HG02981 (cell line): ENCODE results near the gene FAM114A2.

Experiments
- ATAC-seq: cut with Tn5 transposase; IDR thresholded peaks from one replicate; pipeline ENCODE4 v1.9.1; 2021; ENCODE audit warnings: mild to moderate bottlenecking, moderate library complexity; ENCODE audit not compliant: unreplicated experiment

The FAM114A2 gene

DNA sequence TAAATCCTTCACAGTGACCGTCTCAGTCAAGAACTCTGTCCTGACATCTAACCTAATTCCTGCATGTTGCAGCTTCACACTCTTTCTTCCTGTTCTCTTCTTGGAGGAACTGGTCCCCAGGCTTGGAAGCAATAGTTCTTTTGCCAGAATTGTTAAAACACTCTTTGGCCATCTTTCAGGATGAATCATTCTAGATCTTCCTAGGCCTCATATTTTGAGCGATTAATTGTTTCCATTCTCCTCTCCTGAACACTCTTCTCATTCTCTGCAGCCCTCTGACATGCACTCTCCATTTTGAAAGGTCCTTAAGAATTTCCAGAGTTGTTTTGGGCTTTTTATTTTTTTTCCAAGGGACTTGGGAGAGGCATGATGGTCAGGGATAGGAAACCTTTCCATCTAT lies 85.8 kb downstream of the FAM114A2 start:
- ATAC-seq = no peak

DNA sequence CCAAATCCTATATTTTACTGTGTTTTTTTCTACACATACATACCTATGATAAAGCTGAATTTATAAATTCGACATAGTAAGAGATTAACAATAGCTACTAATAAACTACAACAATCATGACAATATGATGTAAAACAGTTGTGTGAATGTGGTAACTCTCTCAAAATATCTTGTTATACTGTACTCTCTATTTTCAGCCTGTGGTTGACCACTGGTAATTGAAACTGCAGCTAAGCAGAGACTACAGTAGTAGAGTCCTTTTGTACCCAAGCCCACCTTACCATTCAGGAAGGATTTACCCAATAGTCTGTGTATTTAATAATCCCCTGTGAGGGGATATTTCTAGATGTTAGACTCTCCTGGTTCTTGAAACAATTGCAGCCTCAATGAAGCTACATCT lies 86.7 kb downstream of the FAM114A2 start:
- ATAC-seq = no peak

DNA sequence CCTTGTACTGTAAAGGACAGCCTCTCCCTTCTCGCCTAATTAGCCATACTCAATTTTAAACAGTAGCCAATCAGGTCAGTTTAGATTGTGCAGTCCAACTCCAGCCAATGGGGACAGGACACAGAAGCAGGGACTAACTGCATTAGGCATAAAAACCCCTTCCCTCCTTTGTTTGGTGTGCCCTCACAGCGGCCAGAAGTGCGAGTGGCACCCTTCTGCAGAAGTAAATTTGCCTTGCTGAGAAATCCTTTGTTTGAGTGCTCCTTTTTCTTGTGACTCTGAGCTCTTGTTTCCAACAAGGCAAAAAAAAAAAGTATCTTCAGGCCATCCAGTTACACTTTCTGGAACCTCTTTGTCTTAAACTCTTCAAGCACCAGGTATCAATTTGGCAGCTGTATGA lies 97.4 kb downstream of the FAM114A2 start:
- no peak for ATAC-seq
